Measurements from ENCODE around the gene PRKCE.
"Not testable (repeated sequence)": the region's sequence is repeated elsewhere in the genome, so short reads cannot be mapped to it uniquely, and the experiment has no call there.

The PRKCE gene

GRCh38 chr2:45897842-45898241 is 246.4 kb downstream of the PRKCE start:
- no peak for DNase-seq

- no peak for DNase-seq
Measured at GRCh38 chr2:45898819-45899218, 247.3 kb downstream of the PRKCE start.

- DNase-seq, result no peak
Measured at GRCh38 chr2:45899926-45900325, 248.5 kb downstream of the PRKCE start.

- DNase-seq, result no peak
Measured at GRCh38 chr2:45901468-45902032, 250.1 kb downstream of the PRKCE start.

GRCh38 chr2:45902380-45902779 is 250.9 kb downstream of the PRKCE start:
- no peak for DNase-seq

GRCh38 chr2:45902781-45903375 is 251.4 kb downstream of the PRKCE start:
- DNase-seq, result no peak

GRCh38 chr2:45904267-45904945 is 252.9 kb downstream of the PRKCE start:
- no peak for DNase-seq

- DNase-seq, result no peak
Measured at GRCh38 chr2:45904946-45905631, 253.6 kb downstream of the PRKCE start.

GRCh38 chr2:45905632-45905958 is 254.1 kb downstream of the PRKCE start:
- DNase-seq, result no peak

- DNase-seq, result no peak
Measured at GRCh38 chr2:45907592-45907991, 256.1 kb downstream of the PRKCE start.

GRCh38 chr2:45908316-45909170 is 257.1 kb downstream of the PRKCE start:
- DNase-seq, result no peak

GRCh38 chr2:45909171-45909565 is 257.7 kb downstream of the PRKCE start:
- no peak for DNase-seq

- no peak for DNase-seq
Measured at GRCh38 chr2:45909677-45910191, 258.3 kb downstream of the PRKCE start.

- no peak for DNase-seq
Measured at GRCh38 chr2:45910473-45911060, 259.1 kb downstream of the PRKCE start.

- DNase-seq, result no peak
Measured at GRCh38 chr2:45911538-45911937, 260.1 kb downstream of the PRKCE start.

GRCh38 chr2:45912109-45912508 is 260.6 kb downstream of the PRKCE start:
- DNase-seq, result no peak

- DNase-seq, result no peak
Measured at GRCh38 chr2:45913539-45913938, 262.1 kb downstream of the PRKCE start.

GRCh38 chr2:45915523-45915922 is 264.0 kb downstream of the PRKCE start:
- DNase-seq, result no peak

- not testable (repeated sequence) for DNase-seq
Measured at GRCh38 chr2:45917561-45918176, 266.2 kb downstream of the PRKCE start.

- DNase-seq, result no peak
Measured at GRCh38 chr2:45918463-45919159, 267.1 kb downstream of the PRKCE start.

GRCh38 chr2:45919160-45919650 is 267.7 kb downstream of the PRKCE start:
- DNase-seq, result no peak
